Neutrophil (primary cell): Measurements from ENCODE around the gene EIF3D.

Experiments used
- H3K27ac ChIP-seq: fragments of 200-600 bp; sonication (generic); 2 replicates; pipeline ENCODE4 v1.5.1; 2016; ENCODE audit warnings: mild to moderate bottlenecking, moderate library complexity
- H3K27me3 ChIP-seq: fragments of 200-600 bp; sonication (generic); 2 replicates; pipeline ENCODE4 v1.6.0; 2016; ENCODE audit warnings: mild to moderate bottlenecking
- H3K36me3 ChIP-seq: fragments of 200-600 bp; sonication (generic); 2 replicates; pipeline ENCODE4 v1.5.1; 2017
- H3K4me1 ChIP-seq, 2 experiments: fragments of 200-600 bp in 1 of 2; sonication (generic) in 1 of 2; 1 replicate in 1 of 2; 2 replicates in 1 of 2; pipeline versions ENCODE4 v1.5.1 to v1.6.1; 2013 to 2016; ENCODE audit warnings: low read depth in 1 of 2, low read length in 1 of 2, mild to moderate bottlenecking in 1 of 2, moderate library complexity in 1 of 2; ENCODE audit not compliant: control insufficient read depth in 1 of 2, insufficient read depth in 1 of 2
- H3K4me3 ChIP-seq, 2 experiments: fragments of 200-600 bp in 1 of 2; sonication (generic) in 1 of 2; 1 replicate in 1 of 2; 2 replicates in 1 of 2; pipeline ENCODE4 v1.5.1; 2013 to 2016; ENCODE audit warnings: low read depth in 1 of 2, low read length in 1 of 2, mild to moderate bottlenecking in 1 of 2, moderate library complexity in 1 of 2
- H3K9me3 ChIP-seq: fragments of 200-600 bp; sonication (generic); 2 replicates; pipeline ENCODE4 v1.5.1; 2016
- TF ChIP-seq, protein P1 (sequence below): fragments of 200-600 bp; sonication (generic); IDR thresholded peaks from 2 replicates; pipeline ENCODE4 v1.5.1; 2016; ENCODE audit warnings: antibody characterized with exemption

The EIF3D gene

DNA sequence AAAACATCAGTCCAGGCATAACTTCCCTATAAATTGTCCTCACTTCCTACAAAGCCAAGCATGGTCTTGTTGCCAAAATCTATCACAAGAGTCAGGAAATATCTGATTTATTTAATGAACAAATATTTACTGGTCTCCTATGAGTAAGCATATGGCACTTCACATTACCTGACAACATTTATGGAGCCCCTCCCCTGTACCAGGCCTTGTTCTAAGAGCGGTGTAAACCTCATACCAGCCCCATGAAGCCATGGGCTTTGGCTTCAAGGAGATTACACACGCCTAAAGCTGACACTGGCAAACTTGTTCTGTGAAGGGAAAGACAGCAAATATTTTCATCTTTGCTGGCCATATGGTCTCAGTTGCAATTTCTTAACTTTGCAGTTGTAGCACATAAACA, 43.0 kb upstream of the EIF3D start:
- Histone ChIP-seq H3K9me3 (no peaks in the 10 kb centered on the region), H3K27me3 (peaks cover 13% of the 10 kb centered on the region), H3K27ac (no peak overlapping the region), H3K4me1 (no peaks in the 10 kb centered on the region), H3K36me3 (no peaks in the 10 kb centered on the region), H3K4me3 (no peak overlapping the region)
- TF ChIP-seq, protein P1, sequence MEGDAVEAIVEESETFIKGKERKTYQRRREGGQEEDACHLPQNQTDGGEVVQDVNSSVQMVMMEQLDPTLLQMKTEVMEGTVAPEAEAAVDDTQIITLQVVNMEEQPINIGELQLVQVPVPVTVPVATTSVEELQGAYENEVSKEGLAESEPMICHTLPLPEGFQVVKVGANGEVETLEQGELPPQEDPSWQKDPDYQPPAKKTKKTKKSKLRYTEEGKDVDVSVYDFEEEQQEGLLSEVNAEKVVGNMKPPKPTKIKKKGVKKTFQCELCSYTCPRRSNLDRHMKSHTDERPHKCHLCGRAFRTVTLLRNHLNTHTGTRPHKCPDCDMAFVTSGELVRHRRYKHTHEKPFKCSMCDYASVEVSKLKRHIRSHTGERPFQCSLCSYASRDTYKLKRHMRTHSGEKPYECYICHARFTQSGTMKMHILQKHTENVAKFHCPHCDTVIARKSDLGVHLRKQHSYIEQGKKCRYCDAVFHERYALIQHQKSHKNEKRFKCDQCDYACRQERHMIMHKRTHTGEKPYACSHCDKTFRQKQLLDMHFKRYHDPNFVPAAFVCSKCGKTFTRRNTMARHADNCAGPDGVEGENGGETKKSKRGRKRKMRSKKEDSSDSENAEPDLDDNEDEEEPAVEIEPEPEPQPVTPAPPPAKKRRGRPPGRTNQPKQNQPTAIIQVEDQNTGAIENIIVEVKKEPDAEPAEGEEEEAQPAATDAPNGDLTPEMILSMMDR: no peak

DNA sequence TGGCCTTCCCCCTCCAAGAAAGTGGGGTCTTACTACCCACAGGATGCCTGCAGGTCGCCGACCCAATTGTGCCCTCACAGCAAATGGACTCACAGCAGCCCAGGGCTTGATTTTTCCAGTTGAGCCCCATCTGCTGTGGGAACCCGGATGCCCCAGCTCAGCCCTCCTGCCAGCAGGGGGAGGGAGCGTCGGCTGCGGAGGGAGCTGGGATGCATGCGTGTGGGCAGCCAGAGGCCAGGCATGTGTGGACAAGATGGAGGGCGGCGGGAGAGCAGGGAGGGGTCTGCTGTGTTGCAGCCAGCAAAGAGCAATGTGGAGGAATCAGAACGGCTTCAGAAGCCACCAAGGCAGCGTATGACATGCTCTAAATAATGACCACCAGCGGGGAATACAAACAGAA, 41.0 kb upstream of the EIF3D start:
- TF ChIP-seq, protein P1: no peak
- Histone ChIP-seq H3K9me3 (no peaks in the 10 kb centered on the region), H3K4me3 (no peak overlapping the region), H3K27ac (no peak overlapping the region), H3K36me3 (no peaks in the 10 kb centered on the region), H3K27me3 (peaks cover 32% of the 10 kb centered on the region), H3K4me1 (no peaks in the 10 kb centered on the region)

DNA sequence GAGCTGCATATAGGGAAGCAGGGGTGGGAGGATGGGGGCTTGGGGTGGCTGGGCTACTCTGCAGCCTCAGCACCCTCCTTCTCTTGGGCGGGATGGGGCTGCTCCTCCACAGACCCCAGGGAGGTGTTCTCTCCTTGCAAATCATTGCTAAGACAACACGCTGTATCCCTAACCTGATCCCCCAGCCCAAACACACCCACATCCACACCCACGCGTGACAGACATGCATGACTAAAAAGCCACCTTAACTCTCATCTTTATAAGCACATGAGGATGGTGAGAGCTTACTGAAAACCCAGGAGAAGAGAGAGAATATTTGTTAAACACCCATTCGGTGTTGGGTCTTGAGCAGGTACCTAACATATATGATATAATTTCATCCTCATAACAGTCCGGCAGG, 39.9 kb upstream of the EIF3D start:
- Histone ChIP-seq H3K9me3 (no peaks in the 10 kb centered on the region), H3K36me3 (no peaks in the 10 kb centered on the region), H3K27me3 (peaks cover 44% of the 10 kb centered on the region), H3K4me1 (no peaks in the 10 kb centered on the region), H3K27ac (no peak overlapping the region), H3K4me3 (no peak overlapping the region)
- TF ChIP-seq, protein P1: no peak

DNA sequence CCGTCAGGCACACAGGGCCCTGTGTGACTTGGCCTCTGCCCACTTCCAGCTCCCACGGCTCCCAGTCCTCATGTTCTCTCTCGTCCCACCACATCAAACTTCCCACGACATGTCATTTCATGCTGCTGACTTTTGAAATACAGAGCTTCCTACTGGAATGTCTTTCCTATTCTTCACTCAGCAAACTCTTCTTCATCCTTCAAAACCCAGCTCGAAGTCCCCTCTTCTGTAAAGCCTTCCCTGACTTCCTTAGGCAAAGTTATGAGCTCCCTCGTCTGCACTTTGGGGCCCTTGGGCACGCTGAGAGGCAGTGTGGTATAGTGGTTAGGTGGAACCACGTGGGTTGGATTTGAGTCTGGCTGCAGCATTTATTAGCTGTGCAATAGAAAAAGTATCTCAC, 37.8 kb upstream of the EIF3D start:
- Histone ChIP-seq H3K4me1 (no peaks in the 10 kb centered on the region), H3K27me3 (peaks cover 65% of the 10 kb centered on the region), H3K36me3 (no peaks in the 10 kb centered on the region), H3K9me3 (no peaks in the 10 kb centered on the region), H3K4me3 (no peak overlapping the region), H3K27ac (no peak overlapping the region)
- TF ChIP-seq, protein P1: no peak

DNA sequence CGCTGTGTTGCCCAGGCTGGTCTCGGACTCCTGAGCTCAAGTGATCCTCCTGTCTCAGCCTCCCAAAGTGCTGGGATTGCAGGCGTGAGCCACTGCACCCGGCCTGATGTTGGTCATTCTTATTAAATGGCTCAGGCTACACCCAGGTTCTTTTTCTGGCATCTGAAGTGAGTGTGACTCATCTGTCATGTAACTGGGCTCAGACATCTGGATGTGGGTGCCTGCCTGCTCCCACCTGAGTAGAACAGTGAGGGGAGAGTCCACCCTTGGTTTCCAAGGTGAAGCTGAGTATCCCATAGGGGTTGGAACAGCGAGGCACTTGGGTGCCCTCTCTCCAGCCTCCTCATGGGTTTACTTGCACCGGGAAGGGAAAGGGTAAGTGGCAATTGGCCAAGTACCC, 36.7 kb upstream of the EIF3D start:
- TF ChIP-seq, protein P1: no peak
- H3K36me3 ChIP-seq: no peaks in the 10 kb centered on the region
- peaks cover 69% of the 10 kb centered on the region for H3K27me3 ChIP-seq
- no peaks in the 10 kb centered on the region for H3K4me1 ChIP-seq
- no peak overlapping the region for H3K27ac ChIP-seq
- no peaks in the 10 kb centered on the region for H3K9me3 ChIP-seq
- no peak overlapping the region for H3K4me3 ChIP-seq

DNA sequence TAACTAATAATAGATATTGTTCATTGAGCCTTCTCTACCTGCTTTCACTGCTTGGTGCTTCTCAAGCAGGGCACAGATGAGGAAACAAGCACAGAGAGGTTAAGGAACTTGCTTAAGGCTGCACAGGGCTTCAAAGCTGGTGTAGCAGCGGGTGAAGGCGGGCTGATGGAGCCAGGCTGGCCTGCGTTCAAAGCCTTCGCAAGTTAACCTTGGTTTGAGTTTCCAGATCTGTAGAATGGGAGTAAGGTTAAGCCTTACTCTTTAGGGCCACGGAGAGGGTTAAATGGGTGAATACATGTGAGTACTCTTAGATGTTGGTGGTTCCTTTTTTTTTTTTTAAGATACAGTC, 36.2 kb upstream of the EIF3D start:
- Histone ChIP-seq H3K4me1 (no peaks in the 10 kb centered on the region), H3K4me3 (no peak overlapping the region), H3K27ac (no peak overlapping the region), H3K9me3 (no peaks in the 10 kb centered on the region), H3K27me3 (peaks cover 68% of the 10 kb centered on the region), H3K36me3 (no peaks in the 10 kb centered on the region)
- TF ChIP-seq, protein P1: no peak
